A549 (cell line): Measurements from ENCODE around the gene HOATZ.

Experiments used
- BHLHE40 ChIP-seq: IDR thresholded peaks from 2 replicates; pipeline ENCODE4 v1.6.1; 2012; ENCODE audit warnings: low read depth, low read length, inconsistent platforms
- CEBPB ChIP-seq, 2 experiments: fragments of >200 bp in 1 of 2; sonication (Bioruptor Twin) in 1 of 2; formaldehyde crosslinking in 1 of 2; IDR thresholded peaks; 2 replicates each; pipeline ENCODE4 v1.6.1; 2012 to 2016
- CHD2 ChIP-seq: fragments of 150-350 bp; IDR thresholded peaks from 2 replicates; pipeline ENCODE4 v1.6.1; 2014; ENCODE audit warnings: low read length; ENCODE audit not compliant: partially characterized antibody
- FOXS1 ChIP-seq: fragments of 250-450 bp; sonication (Bioruptor Pico); IDR thresholded peaks from 2 replicates; pipeline ENCODE4 v1.5.0; 2020; ENCODE audit warnings: mild to moderate bottlenecking, moderate library complexity
- JUNB ChIP-seq: fragments of >200 bp; sonication (Bioruptor Twin); formaldehyde crosslinking; IDR thresholded peaks from 2 replicates; pipeline ENCODE4 v1.6.1; 2016
- KDM1A ChIP-seq: fragments of 200-600 bp; sonication (generic); IDR thresholded peaks from 2 replicates; pipeline ENCODE4 v1.6.1; 2016; ENCODE audit warnings: low read depth, mild to moderate bottlenecking
- MAZ ChIP-seq: fragments of 150-350 bp; IDR thresholded peaks from 2 replicates; pipeline ENCODE4 v1.6.1; 2014; ENCODE audit warnings: antibody characterized with exemption, low read depth, low read length, borderline replicate concordance
- POLR2A ChIP-seq: IDR thresholded peaks from 2 replicates; pipeline ENCODE4 v1.6.1; 2012; ENCODE audit warnings: mild to moderate bottlenecking, low read length
- RFX5 ChIP-seq: fragments of 450-650 bp; IDR thresholded peaks from 2 replicates; pipeline ENCODE4 v1.7.1; 2014; ENCODE audit warnings: antibody characterized with exemption, mild to moderate bottlenecking, moderate library complexity
- TF ChIP-seq, protein P1 (sequence below): fragments of >200 bp; sonication (Bioruptor Twin); formaldehyde crosslinking; IDR thresholded peaks from 3 replicates; pipeline ENCODE4 v1.5.1; 2016
- TF ChIP-seq, protein P2 (sequence below): IDR thresholded peaks from 2 replicates; pipeline ENCODE4 v1.6.1; 2012

DNA sequence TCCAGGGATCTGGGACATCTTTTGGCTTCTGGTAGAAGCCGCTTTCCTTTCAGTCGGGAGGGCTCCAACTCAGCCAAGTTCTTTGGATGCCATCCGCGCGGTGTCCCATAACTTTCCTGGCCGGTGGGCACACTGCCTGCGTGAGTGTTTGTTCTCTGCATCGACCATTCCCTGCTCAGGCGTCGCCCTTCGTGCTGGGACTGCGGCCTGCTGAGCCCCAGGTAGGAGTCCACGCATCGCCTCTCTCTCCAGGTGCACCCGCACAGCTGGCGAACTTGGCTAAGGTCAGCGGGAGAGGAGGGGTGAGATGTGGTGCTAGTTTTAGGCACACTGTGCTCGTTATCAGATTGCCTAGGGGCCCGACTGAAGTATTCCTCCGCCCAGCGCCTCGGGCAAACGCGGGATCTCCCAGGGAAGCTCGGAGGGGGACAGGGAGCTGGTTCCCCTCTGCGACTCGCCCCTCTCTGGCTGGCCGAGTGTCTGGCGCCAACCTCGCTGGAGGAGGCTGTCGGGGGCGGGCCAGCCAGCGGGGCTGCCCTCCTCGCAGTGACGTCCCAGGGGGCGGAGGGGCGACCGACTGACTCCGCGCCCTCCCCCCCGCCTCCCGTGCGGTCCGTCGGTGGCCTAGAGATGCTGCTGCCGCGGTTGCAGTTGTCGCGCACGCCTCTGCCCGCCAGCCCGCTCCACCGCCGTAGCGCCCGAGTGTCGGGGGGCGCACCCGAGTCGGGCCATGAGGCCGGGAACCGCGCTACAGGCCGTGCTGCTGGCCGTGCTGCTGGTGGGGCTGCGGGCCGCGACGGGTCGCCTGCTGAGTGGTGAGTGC lies 25.7 kb downstream of the HOATZ start, which contains the start of gene LAYN:
- TF ChIP-seq CEBPB (IDR thresholded peaks at IDR 0.05) (no peak), FOXS1 (no peak), MAZ (no peak), CHD2 (no peak), JUNB (no peak), POLR2A (no peak), BHLHE40 (no peak), KDM1A (no peak), RFX5 (no peak)
- TF ChIP-seq, protein P1, sequence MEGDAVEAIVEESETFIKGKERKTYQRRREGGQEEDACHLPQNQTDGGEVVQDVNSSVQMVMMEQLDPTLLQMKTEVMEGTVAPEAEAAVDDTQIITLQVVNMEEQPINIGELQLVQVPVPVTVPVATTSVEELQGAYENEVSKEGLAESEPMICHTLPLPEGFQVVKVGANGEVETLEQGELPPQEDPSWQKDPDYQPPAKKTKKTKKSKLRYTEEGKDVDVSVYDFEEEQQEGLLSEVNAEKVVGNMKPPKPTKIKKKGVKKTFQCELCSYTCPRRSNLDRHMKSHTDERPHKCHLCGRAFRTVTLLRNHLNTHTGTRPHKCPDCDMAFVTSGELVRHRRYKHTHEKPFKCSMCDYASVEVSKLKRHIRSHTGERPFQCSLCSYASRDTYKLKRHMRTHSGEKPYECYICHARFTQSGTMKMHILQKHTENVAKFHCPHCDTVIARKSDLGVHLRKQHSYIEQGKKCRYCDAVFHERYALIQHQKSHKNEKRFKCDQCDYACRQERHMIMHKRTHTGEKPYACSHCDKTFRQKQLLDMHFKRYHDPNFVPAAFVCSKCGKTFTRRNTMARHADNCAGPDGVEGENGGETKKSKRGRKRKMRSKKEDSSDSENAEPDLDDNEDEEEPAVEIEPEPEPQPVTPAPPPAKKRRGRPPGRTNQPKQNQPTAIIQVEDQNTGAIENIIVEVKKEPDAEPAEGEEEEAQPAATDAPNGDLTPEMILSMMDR, result no peak
- TF ChIP-seq, protein P2, sequence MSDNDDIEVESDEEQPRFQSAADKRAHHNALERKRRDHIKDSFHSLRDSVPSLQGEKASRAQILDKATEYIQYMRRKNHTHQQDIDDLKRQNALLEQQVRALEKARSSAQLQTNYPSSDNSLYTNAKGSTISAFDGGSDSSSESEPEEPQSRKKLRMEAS, result no peak
